LNCaP clone FGC (cell line): ENCODE results near the gene CACNA1G.

Experiments used
- DNase-seq: peaks from one replicate; pipeline ENCODE4 v3.0.0-alpha.2; 2011; ENCODE audit warnings: low read depth
- H3K4me3 ChIP-seq: 2 replicates; pipeline ENCODE4 v1.5.1; 2011; ENCODE audit warnings: mild to moderate bottlenecking, low read depth, low read length, control low read depth
- TF ChIP-seq, protein P1 (sequence below): IDR thresholded peaks from 2 replicates; pipeline ENCODE4 v1.5.1; 2012; ENCODE audit warnings: mild to moderate bottlenecking; ENCODE audit not compliant: control insufficient read depth, insufficient read depth; ENCODE audit errors: extremely low read depth

Gene CACNA1G

DNA sequence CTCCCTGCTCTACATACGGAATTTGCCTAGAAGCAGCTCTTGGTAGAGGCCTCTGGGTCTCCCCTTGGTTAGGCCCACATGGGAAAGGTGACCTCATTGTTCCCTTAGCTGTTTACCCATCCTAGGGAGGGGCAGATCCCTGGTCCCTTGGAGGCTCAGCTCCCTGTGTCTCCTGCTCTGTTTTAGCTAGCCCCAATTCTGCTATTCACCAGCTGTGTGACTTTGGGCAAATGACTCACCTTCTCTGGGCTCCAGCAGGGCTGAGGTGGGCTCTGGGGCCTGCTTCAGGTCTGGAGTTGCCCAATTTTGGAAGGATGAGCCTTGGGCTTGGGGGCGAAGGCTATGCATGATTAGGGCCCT is 78.1 kb downstream of the CACNA1G start:
- TF ChIP-seq, protein P1, sequence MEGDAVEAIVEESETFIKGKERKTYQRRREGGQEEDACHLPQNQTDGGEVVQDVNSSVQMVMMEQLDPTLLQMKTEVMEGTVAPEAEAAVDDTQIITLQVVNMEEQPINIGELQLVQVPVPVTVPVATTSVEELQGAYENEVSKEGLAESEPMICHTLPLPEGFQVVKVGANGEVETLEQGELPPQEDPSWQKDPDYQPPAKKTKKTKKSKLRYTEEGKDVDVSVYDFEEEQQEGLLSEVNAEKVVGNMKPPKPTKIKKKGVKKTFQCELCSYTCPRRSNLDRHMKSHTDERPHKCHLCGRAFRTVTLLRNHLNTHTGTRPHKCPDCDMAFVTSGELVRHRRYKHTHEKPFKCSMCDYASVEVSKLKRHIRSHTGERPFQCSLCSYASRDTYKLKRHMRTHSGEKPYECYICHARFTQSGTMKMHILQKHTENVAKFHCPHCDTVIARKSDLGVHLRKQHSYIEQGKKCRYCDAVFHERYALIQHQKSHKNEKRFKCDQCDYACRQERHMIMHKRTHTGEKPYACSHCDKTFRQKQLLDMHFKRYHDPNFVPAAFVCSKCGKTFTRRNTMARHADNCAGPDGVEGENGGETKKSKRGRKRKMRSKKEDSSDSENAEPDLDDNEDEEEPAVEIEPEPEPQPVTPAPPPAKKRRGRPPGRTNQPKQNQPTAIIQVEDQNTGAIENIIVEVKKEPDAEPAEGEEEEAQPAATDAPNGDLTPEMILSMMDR = no peak
- no peak for DNase-seq
- H3K4me3 ChIP-seq = no peak overlapping the region

DNA sequence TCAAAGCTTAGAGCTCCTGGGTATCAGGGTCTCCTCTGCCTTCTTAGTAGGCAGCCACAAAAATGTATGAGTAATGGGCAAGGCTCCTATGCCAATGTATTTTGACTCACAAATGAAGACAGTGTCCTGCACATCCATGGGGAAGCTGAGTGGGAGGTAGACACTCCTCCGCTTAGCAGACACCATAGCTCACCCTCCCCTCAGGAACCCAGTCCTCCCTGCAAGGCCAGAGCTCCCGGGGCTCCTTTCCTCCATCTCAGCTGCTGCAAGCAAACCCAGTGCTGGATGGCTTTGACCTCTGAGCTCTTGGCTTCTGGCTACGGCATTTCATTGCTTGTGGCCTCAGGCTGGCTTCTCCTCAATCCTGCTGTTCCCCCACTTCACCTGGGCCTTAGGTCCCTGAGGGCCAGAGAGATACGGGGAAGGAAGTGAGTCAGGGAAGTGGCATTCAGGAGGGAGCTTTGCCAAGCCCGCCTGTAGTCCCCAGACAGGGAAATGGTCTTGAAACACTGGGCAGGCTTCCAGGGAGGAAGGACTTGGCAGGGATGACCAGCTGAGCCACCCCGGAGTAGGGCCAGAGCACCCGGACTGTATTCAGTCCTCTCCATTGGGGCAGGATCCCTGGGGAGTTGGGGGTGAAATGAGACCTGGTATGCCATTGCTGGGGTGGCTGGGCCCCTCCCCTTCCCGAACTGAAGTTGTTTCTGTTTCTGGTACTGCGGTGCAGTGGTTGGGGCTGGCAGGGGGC is 78.6 kb downstream of the CACNA1G start:
- no peak overlapping the region for H3K4me3 ChIP-seq
- peak; percentile 83 for DNase-seq
- TF ChIP-seq, protein P1 = no peak

DNA sequence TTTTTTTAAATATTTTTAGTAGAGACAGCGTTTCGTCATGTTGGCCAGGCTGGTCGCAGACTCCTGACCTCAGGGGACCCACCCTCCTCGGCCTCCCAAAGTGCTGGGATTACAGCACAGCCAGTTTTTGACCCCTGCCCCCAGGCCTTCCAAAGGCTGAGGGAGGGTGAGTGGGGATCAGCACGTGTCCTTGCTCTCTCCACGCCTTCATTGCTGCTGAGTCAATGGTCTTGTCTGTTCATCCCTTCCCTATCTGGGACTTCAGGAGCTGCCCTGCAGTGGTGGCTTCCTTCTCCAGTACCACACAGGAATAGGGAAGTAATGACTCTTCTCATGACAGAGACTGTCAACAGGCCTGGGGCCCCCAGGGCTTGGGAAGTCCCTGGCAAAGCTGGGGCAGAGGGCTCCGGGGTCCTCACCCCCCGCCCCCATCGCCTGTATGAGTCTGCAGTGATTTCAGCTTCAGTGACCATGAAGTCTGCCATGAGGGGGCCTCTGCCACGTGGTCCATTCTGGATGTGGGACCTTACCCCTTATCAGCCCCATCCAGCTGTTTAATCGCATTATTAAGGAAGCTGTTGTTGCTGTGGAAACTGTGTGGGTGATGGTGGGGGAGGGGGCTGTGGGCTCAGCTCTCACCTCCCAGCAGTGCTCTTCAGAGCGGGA is 80.3 kb downstream of the CACNA1G start:
- TF ChIP-seq, protein P1 = no peak
- H3K4me3 ChIP-seq = no peak overlapping the region
- DNase-seq = no peak

DNA sequence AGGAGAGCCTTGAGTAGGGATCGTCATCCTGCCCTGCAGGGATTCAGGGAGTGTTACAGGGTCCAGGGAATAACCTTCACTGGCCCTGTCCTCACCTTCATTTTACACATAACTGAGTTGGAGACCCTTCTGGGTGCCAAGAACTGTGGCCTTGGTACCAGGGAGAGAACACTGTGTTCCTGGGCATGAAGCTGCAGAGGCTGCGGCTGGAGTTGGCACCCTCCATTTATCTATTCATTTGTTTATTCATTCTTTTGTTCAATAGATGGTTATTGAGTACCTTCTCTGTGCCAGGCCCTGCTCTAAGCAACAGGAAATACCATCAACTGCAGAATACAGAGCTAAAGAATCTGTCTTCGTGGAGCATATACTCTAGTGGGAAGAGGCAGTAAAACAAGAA is 80.8 kb downstream of the CACNA1G start:
- TF ChIP-seq, protein P1 = no peak
- H3K4me3 ChIP-seq = no peak overlapping the region
- no peak for DNase-seq

- TF ChIP-seq, protein P1 = no peak
- DNase-seq = no peak
- no peak overlapping the region for H3K4me3 ChIP-seq
These were observed 81.7 kb downstream of the CACNA1G start for GRCh38 chr17:50642071-50642721.

DNA sequence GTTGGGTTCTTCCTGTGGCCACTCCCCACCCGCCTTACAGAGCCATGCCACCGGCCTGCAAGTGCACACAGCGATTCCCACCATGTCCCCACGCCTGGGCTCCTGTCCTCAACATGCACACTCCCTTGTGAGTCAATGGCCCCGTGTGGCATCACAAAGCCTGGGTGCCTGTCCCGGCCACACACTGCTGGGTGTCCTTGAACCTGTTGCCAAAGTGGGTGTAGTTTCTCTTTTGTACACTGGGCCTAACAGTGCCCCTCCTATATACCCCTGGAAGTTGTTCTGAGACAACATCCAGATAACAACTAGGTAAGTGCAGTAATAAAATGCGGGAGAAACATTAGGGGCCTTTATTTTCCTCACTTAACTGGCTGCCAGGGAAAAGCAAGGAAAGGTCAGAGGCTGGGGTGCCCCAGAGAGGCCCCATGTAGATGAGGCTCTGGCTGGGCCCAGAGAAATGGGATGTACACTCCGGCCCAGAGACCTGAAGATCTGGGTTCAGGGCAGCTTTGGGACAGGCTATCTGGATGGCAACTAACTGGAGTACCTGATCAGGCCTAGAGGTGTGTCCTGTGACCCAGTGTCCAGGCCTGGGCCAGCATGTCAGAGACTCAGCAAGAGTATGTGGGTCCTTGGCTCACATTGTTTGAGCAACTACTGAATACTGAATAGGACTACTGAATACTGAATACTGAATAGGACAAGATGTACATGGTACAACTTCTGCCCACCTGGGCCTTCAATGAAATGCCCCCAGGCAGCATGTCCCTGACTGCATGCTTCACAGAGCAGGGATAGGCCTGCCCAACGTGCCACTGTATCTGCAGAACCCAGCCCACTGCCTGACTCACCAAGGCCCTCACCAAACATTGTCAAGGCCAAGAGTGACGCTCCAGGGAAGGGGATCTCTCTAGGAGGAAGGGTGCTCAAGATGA is 82.5 kb downstream of the CACNA1G start:
- no peak for DNase-seq
- TF ChIP-seq, protein P1 = no peak
- no peak overlapping the region for H3K4me3 ChIP-seq
